Measurements from ENCODE around the gene ATP6V0E1. TPM values are rescaled to one million over a fixed set of nuclear protein-coding genes. Genes with fewer than 3 reads are reported as not detected.
A peak's percentile ranks its signal among the peaks of the same experiment; 100 is the strongest.
"Not testable (repeated sequence)": the region's sequence is repeated elsewhere in the genome, so short reads cannot be mapped to it uniquely, and the experiment has no call there.

The ATP6V0E1 gene
- total RNA-seq, 2 donors from 2014 or later: 171 to 232 TPM

DNA sequence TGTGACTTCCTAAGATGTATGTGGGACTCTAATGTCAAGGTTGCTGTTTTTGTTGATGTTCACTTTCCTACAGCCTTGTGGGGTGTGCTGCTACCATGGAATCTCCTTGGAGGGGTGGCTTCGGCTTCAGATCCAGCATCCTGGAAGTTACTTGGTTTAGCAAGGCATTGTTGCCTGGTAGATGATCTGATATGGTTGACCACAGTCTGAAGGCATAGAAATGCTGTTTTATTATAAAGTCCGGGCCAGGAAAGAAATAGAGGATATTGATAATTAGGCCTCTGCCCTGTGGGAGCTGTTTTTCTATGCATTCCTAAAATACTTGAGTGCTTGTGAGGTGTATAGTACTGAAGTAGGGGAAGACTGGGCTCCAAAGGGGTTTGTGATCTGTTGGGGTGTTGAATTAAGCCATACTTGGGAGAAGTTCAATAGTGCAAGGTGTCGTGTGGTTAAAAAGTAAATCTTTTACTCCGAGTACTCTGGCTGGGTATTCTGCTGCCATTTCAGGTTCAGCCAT is 45.3 kb downstream of the ATP6V0E1 start:
- WGBS: 73% methylated on average over 4 of the region's 4 CpGs
- H3K27ac ChIP-seq: peak overlapping the region in 1 of 2 donors; percentile 17
- H3K4me1 ChIP-seq (replicated peaks): peaks cover 6% of the 10 kb centered on the region
- H3K4me3 ChIP-seq: no peak overlapping the region
- DNase-seq (ENCODE audit: low spot score): no peak
- H3K9me3 ChIP-seq: no peaks in the 10 kb centered on the region
- no peaks in the 10 kb centered on the region for H3K36me3 ChIP-seq
- no peaks in the 10 kb centered on the region for H3K27me3 ChIP-seq (replicated peaks; ENCODE audit: insufficient read depth)
- no peak for TF ChIP-seq POLR2AphosphoS5 (IDR thresholded peaks at IDR 0.05)
- TF ChIP-seq POLR2A (IDR thresholded peaks at IDR 0.05): no peak
- TF ChIP-seq, protein P1, sequence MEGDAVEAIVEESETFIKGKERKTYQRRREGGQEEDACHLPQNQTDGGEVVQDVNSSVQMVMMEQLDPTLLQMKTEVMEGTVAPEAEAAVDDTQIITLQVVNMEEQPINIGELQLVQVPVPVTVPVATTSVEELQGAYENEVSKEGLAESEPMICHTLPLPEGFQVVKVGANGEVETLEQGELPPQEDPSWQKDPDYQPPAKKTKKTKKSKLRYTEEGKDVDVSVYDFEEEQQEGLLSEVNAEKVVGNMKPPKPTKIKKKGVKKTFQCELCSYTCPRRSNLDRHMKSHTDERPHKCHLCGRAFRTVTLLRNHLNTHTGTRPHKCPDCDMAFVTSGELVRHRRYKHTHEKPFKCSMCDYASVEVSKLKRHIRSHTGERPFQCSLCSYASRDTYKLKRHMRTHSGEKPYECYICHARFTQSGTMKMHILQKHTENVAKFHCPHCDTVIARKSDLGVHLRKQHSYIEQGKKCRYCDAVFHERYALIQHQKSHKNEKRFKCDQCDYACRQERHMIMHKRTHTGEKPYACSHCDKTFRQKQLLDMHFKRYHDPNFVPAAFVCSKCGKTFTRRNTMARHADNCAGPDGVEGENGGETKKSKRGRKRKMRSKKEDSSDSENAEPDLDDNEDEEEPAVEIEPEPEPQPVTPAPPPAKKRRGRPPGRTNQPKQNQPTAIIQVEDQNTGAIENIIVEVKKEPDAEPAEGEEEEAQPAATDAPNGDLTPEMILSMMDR (IDR thresholded peaks at IDR 0.05): no peak
- intact Hi-C loops (cut with DNase I): no loop called here

DNA sequence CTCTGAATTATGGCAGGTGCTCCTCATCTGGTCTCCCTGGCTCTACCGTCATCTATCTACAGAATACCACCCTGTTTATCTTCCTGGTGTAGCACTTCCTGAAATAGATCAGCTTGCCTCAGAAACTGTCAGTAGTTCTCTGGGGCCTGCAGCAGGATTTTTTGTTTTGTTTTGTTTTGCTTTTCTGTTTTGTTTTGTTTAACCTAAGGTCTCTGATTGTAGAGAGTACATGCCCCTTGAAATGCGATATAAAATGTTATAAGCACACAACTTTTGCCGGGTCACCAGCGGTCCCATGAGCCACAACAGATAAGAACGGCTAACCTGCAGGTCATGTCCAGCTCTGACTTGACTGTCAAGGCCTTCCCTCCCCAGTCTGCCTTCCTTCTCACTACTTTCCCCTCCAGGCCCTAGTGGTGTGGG is 45.9 kb downstream of the ATP6V0E1 start:
- H3K27me3 ChIP-seq (replicated peaks; ENCODE audit: insufficient read depth): no peaks in the 10 kb centered on the region
- TF ChIP-seq POLR2A (IDR thresholded peaks at IDR 0.05) (no peak), POLR2AphosphoS5 (IDR thresholded peaks at IDR 0.05) (no peak)
- TF ChIP-seq, protein P1 (IDR thresholded peaks at IDR 0.05): no peak
- H3K27ac ChIP-seq: peak overlapping the region; percentile 5 to 17
- no peak overlapping the region for H3K4me3 ChIP-seq
- H3K9me3 ChIP-seq: no peaks in the 10 kb centered on the region
- no peaks in the 10 kb centered on the region for H3K36me3 ChIP-seq
- 60% methylated on average over 5 of the region's 5 CpGs for WGBS
- intact Hi-C loops (cut with DNase I): no loop called here
- peaks cover 6% of the 10 kb centered on the region for H3K4me1 ChIP-seq (replicated peaks)
- DNase-seq (ENCODE audit: low spot score): no peak

DNA sequence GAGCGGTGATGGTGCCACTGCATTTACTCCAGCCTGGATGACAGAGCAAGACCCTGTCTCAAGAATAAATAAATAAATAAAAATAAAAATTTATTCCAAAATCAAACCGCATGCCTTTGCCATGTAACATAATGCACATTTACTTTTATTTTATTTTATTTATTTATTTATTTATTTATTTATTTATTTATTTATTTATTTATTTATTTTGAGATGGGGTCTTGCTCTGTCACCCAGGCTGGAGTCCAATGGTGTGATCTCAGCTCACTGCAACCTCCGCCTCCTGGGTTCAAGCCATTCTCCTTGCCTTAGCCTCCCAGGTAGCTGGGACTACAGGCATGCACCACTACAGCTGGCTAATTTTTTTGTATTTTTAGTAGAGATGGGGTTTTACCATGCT is 48.5 kb downstream of the ATP6V0E1 start:
- H3K4me1 ChIP-seq (replicated peaks); H3K27me3 ChIP-seq (replicated peaks; ENCODE audit: insufficient read depth); H3K36me3 ChIP-seq; DNase-seq (ENCODE audit: low spot score); intact Hi-C loops (cut with DNase I); H3K27ac ChIP-seq; H3K9me3 ChIP-seq; H3K4me3 ChIP-seq: not testable (repeated sequence)
- whole genome bisulfite sequencing: 100% methylated on average over 3 of the region's 3 CpGs

DNA sequence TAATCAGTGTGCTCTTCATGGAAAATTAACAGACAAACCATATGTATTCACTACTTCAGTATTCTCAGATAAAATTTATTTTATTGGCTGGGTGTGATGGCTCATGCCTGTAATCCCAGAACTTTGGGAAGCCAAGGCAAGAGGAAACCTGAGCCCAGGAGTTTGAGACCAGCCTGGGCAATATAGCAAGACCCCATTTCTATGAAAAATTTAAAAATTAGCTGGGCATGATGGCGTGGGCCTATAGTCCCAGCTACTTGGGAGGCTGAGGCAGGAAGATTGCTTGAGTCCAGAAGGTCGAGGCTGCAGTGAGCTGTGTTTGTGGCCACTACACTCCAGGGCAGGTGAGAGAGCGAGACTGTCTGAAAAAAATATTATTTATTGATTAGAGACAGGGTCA is 49.2 kb downstream of the ATP6V0E1 start:
- Histone ChIP-seq H3K4me1 (replicated peaks) (peaks cover 6% of the 10 kb centered on the region), H3K36me3 (no peaks in the 10 kb centered on the region), H3K27ac (no peak overlapping the region), H3K9me3 (no peaks in the 10 kb centered on the region), H3K4me3 (no peak overlapping the region), H3K27me3 (replicated peaks; ENCODE audit: insufficient read depth) (no peaks in the 10 kb centered on the region)
- DNase-seq (ENCODE audit: low spot score): no peak
- intact Hi-C loops (cut with DNase I): no loop called here
- 97% methylated on average over 3 of the region's 3 CpGs for WGBS
- TF ChIP-seq POLR2A (IDR thresholded peaks at IDR 0.05) (no peak), POLR2AphosphoS5 (IDR thresholded peaks at IDR 0.05) (no peak)
- TF ChIP-seq, protein P1 (IDR thresholded peaks at IDR 0.05): no peak

DNA sequence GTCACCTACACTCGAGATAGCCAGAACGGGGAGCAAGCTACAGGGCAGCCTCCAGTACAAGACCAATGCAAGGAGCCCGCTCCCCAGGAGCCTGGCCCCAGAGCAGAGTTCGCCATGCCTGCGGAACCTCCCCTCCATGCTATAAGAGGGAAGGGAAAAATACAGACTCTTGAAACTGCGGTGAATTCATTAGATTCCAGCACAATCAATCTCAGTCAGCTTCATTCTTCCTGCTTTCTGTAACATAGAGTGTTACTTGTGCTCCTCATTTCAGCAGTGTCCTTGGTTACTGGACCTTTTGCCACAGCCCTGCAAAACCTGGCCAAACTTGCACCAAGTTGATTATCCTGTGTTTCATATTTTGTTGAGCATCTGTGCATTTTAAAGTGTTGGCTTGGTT is 50.4 kb downstream of the ATP6V0E1 start:
- 86% methylated on average over 6 of the region's 6 CpGs for WGBS
- Histone ChIP-seq H3K4me1 (replicated peaks) (no peaks in the 10 kb centered on the region), H3K27ac (no peak overlapping the region)

More for the DNA sequence above, 50.4 kb downstream of the ATP6V0E1 start:
- no peak for DNase-seq (ENCODE audit: low spot score)
- H3K36me3 ChIP-seq: no peaks in the 10 kb centered on the region
- intact Hi-C loops (cut with DNase I): no loop called here
- no peaks in the 10 kb centered on the region for H3K27me3 ChIP-seq (replicated peaks; ENCODE audit: insufficient read depth)
- H3K4me3 ChIP-seq: no peak overlapping the region
- no peaks in the 10 kb centered on the region for H3K9me3 ChIP-seq
- TF ChIP-seq, protein P1 (IDR thresholded peaks at IDR 0.05): no peak
- no peak for TF ChIP-seq POLR2A (IDR thresholded peaks at IDR 0.05)
- TF ChIP-seq POLR2AphosphoS5 (IDR thresholded peaks at IDR 0.05): no peak

Measured in prostate gland (tissue), 2 donors.